Measurements from ENCODE around the gene HS6ST3.

HS6ST3 gene

DNA sequence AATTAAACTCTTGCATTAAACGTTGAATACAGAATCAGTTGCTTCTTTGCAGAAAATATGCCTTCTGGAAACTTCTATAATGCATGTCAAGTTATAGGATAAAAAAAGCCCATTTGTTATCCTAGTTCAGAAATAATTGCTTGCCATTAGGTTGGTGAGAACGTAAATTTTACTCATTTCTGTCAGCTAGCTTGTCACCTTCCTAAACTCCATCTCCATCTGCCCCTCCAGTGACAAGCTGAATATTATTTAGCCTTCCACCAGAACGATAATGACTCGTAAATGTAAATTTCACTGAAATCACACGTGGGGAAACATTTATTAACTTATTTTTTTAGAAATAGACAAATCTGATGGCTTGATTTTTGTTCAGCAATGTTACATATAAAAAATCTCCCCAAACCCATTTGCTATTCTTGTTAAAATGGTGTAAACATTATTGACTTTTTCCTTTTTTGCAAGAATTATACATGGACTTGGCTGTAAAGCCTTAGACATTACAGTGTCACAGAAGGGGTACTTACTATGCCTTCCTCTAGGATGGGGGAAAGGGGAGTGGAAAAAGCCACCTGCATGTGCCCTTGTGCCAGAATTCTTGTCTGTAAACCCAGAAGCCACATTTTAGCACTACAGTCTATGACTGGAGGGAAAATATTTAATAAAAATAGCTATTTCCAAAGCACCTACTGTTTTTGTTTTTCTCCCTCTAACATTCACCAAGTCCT lies 577.5 kb downstream of the HS6ST3 start:
- no peak for DNase-seq (ENCODE audit: low read depth)
- TF ChIP-seq, protein P1, sequence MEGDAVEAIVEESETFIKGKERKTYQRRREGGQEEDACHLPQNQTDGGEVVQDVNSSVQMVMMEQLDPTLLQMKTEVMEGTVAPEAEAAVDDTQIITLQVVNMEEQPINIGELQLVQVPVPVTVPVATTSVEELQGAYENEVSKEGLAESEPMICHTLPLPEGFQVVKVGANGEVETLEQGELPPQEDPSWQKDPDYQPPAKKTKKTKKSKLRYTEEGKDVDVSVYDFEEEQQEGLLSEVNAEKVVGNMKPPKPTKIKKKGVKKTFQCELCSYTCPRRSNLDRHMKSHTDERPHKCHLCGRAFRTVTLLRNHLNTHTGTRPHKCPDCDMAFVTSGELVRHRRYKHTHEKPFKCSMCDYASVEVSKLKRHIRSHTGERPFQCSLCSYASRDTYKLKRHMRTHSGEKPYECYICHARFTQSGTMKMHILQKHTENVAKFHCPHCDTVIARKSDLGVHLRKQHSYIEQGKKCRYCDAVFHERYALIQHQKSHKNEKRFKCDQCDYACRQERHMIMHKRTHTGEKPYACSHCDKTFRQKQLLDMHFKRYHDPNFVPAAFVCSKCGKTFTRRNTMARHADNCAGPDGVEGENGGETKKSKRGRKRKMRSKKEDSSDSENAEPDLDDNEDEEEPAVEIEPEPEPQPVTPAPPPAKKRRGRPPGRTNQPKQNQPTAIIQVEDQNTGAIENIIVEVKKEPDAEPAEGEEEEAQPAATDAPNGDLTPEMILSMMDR (IDR thresholded peaks at IDR 0.05; ENCODE audit: low read depth, low read length, missing control alignments): no peak
- no peak overlapping the region for H3K4me3 ChIP-seq (ENCODE audit: low read depth, low read length)
- in situ Hi-C loops (cut with HindIII; ENCODE audit: low sequenced_read_pairs): no loop called here

DNA sequence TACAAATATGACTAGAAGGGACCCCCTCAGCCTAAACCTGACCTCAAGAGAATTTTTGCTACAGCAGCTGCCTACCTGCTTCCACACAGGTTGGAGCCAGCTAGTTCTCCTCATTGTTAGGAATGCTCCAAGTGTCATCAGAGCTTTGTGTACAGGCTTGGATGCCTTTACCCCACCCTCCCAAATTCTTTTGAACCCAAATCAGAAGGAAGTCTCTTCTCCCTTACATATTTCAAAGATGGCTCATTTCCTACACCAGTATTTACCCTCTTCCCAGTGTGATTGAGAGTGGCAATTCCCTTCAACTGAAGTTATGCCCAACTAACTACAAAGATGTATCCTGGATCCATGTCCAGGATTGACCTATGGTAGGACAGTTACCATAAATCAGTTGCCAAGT lies 581.2 kb downstream of the HS6ST3 start:
- TF ChIP-seq, protein P1 (IDR thresholded peaks at IDR 0.05; ENCODE audit: low read depth, low read length, missing control alignments): no peak
- no peak overlapping the region for H3K4me3 ChIP-seq (ENCODE audit: low read depth, low read length)
- no peak for DNase-seq (ENCODE audit: low read depth)
- in situ Hi-C loops (cut with HindIII; ENCODE audit: low sequenced_read_pairs): no loop called here

DNA sequence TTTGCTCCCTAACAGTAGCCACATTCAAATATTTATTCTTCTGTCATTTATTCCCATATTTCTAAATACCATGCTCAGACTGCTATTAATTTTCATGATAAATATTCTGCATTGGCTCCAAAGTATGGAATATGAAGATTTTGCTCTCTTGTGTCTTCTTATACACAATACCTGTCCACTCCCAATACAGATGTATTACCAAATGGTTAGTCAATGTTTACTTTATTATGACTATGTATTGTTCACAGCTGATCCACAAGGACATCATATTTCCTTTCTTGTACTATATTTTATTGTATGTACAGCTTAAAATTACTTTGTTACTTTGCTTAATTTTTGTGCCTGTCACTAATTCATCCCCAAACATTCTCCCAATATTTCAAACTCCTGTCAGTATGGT lies 582.1 kb downstream of the HS6ST3 start:
- H3K4me3 ChIP-seq (ENCODE audit: low read depth, low read length): no peak overlapping the region
- DNase-seq (ENCODE audit: low read depth): no peak
- TF ChIP-seq, protein P1 (IDR thresholded peaks at IDR 0.05; ENCODE audit: low read depth, low read length, missing control alignments): no peak
- in situ Hi-C loops (cut with HindIII; ENCODE audit: low sequenced_read_pairs): no loop called here

DNA sequence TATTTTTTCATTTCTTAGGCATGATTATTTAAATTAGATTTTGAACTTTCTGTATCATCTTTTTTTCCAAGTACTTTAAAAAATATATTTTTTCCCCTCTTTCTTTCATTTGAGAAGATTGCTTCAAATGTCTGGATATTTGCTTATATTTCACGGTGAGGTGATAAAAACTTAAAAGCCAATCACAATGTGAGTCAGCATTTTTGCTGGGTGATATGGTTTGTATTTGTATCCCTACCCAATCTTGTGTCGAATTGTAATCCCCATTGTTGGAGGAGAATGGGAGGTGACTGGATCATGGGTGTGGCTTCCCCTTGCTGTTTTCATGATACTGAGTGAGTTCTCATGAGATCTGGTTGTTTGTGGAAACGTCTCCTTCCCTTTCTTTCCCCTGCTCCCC lies 583.9 kb downstream of the HS6ST3 start:
- H3K4me3 ChIP-seq (ENCODE audit: low read depth, low read length): no peak overlapping the region
- in situ Hi-C loops (cut with HindIII; ENCODE audit: low sequenced_read_pairs): no loop called here
- TF ChIP-seq, protein P1 (IDR thresholded peaks at IDR 0.05; ENCODE audit: low read depth, low read length, missing control alignments): no peak
- no peak for DNase-seq (ENCODE audit: low read depth)

DNA sequence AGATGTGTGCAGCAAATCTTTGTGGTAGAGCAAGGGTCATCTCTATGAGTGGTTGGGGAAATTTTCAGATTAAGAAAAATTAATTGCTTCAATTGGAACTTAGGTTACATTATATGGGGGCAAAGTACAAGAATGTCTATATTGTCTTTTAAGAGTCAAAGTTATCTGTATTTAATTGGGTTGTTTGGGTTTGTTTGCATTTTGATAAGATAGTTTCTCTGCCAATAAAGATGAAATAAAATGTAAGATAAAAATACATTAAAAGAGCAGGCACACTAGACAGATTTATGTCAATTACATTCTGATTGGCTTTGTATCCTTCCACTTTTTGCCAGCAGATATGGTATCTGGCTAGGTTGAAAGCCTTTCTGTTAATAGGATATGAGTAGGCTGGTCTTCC lies 587.1 kb downstream of the HS6ST3 start:
- H3K4me3 ChIP-seq (ENCODE audit: low read depth, low read length): no peak overlapping the region
- in situ Hi-C loops (cut with HindIII; ENCODE audit: low sequenced_read_pairs): no loop called here

DNA sequence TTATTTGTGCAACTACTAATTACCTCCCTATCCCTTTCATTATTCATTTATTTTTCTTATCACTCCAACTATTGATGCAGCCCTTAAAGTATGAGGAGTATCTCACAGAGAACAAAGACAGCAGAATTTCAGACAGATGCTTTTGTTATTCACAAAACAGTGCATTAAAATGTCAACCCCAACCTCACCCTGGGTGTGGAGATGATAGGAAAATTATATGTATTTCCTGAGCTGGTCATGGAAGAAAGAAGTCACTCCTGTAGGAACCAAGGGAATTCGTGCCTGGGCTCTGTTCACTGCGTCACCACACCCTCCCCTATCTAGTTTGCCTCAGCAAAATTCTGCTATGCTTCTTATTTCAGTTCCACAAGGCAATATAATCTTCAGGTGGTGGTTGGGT lies 588.9 kb downstream of the HS6ST3 start:
- TF ChIP-seq, protein P1 (IDR thresholded peaks at IDR 0.05; ENCODE audit: low read depth, low read length, missing control alignments): no peak
- in situ Hi-C loops (cut with HindIII; ENCODE audit: low sequenced_read_pairs): no loop called here
- no peak for DNase-seq (ENCODE audit: low read depth)
- H3K4me3 ChIP-seq (ENCODE audit: low read depth, low read length): no peak overlapping the region

More for the DNA sequence above, 587.1 kb downstream of the HS6ST3 start:
- TF ChIP-seq, protein P1 (IDR thresholded peaks at IDR 0.05; ENCODE audit: low read depth, low read length, missing control alignments): no peak
- DNase-seq (ENCODE audit: low read depth): no peak
